ENCODE data around the gene PHLDA2.

Gene PHLDA2

GRCh38 chr11:2931771-2932738, 2.8 kb upstream of the PHLDA2 start:
- ChIA-PET POLR2A (no interaction called here), CTCF (interaction anchor here (0.7 to 1.6 kb wide), 3 partner anchors 12 to 684 kb away, joined by 3 to 8 read pairs (median 3); no protein-coding TSS in a partner anchor)
- 0 out of 2 replicates have a peak, but pooled peaks have one; percentile 19 for TF ChIP-seq ZSCAN4 (tag by site-specific recombination; IDR thresholded peaks at IDR 0.05)
- peak; percentile 50; the same call in 1 of the 2 replicates for TF ChIP-seq GLIS2 (tag by site-specific recombination; IDR thresholded peaks at IDR 0.05)
- no peak for TF ChIP-seq ZNF26 (tag by site-specific recombination; IDR thresholded peaks at IDR 0.05)
- no peak for TF ChIP-seq ZNF701 (tag by site-specific recombination; IDR thresholded peaks at IDR 0.05)
- TF ChIP-seq ZBTB49 (tag by site-specific recombination; IDR thresholded peaks at IDR 0.05; ENCODE audit: low read depth), result no peak
- peak; percentile 65 for TF ChIP-seq ZIC2 (tag by site-specific recombination; IDR thresholded peaks at IDR 0.05)
- TF ChIP-seq GLIS1 (tag by site-specific recombination; IDR thresholded peaks at IDR 0.05), result peak; percentile 96
- no peak for TF ChIP-seq ZNF629 (tag by site-specific recombination; IDR thresholded peaks at IDR 0.05)
- no peaks in the 10 kb centered on the region for H3K9me3 ChIP-seq (ENCODE audit: control insufficient read depth, insufficient read depth, low read depth, low read length)
- H3K36me3 ChIP-seq (ENCODE audit: control insufficient read depth in 2 of 2, insufficient read depth in 1 of 2, low read length in 2 of 2), result no peaks in the 10 kb centered on the region
- no peak overlapping the region for H3K4me3 ChIP-seq (ENCODE audit: low read depth, low read length)
- no peak overlapping the region for H3K27ac ChIP-seq (ENCODE audit: extremely low read depth, low read depth, low read length)
- no peaks in the 10 kb centered on the region for H3K4me1 ChIP-seq (ENCODE audit: control insufficient read depth, insufficient read depth, low read length)

GRCh38 chr11:2931420-2931746, 2.2 kb upstream of the PHLDA2 start:
- ChIA-PET CTCF (interaction anchor here (0.7 to 1.6 kb wide), 2 partner anchors 13 to 160 kb away, joined by 3 to 8 read pairs; no protein-coding TSS in a partner anchor), POLR2A (no interaction called here)
- Histone ChIP-seq H3K4me1 (ENCODE audit: control insufficient read depth, insufficient read depth, low read length) (no peaks in the 10 kb centered on the region), H3K9me3 (ENCODE audit: control insufficient read depth, insufficient read depth, low read depth, low read length) (no peaks in the 10 kb centered on the region), H3K36me3 (ENCODE audit: control insufficient read depth in 2 of 2, insufficient read depth in 1 of 2, low read length in 2 of 2) (no peaks in the 10 kb centered on the region), H3K27ac (ENCODE audit: extremely low read depth, low read depth, low read length) (no peak overlapping the region), H3K4me3 (ENCODE audit: low read depth, low read length) (no peak overlapping the region)
- TF ChIP-seq ZNF302 (tag by site-specific recombination; IDR thresholded peaks at IDR 0.05; ENCODE audit: low read depth) (no peak), ZBTB8A (tag by site-specific recombination; IDR thresholded peaks at IDR 0.05) (peak; percentile 48)

- no peak overlapping the region for H3K27ac ChIP-seq (ENCODE audit: extremely low read depth, low read depth, low read length)
- CTCF ChIA-PET, result interaction anchor here (0.6 to 3.7 kb wide), 16 partner anchors 11 to 398 kb away, joined by 3 to 25 read pairs (median 8); no protein-coding TSS in a partner anchor
- peak overlapping the region; percentile 2; the same call in 1 of the 2 replicates for H3K4me3 ChIP-seq (ENCODE audit: low read depth, low read length)
- no peaks in the 10 kb centered on the region for H3K4me1 ChIP-seq (ENCODE audit: control insufficient read depth, insufficient read depth, low read length)
- H3K9me3 ChIP-seq (ENCODE audit: control insufficient read depth, insufficient read depth, low read depth, low read length), result no peaks in the 10 kb centered on the region
- H3K36me3 ChIP-seq (ENCODE audit: control insufficient read depth in 2 of 2, insufficient read depth in 1 of 2, low read length in 2 of 2), result no peaks in the 10 kb centered on the region
- POLR2A ChIA-PET, result interaction anchor here (1.6 to 2.3 kb wide), 4 partner anchors 38 to 397 kb away, joined by 3 to 22 read pairs (median 13); partner anchors contain the start of gene NAP1L4
- no peak for TF ChIP-seq ZNF629 (tag by site-specific recombination; IDR thresholded peaks at IDR 0.05)
- no peak for TF ChIP-seq ZNF639 (tag by site-specific recombination; IDR thresholded peaks at IDR 0.05)
- TF ChIP-seq ZNF785 (tag by site-specific recombination; IDR thresholded peaks at IDR 0.05), result no peak
- no peak for TF ChIP-seq ZXDB (tag by site-specific recombination; IDR thresholded peaks at IDR 0.05)
- TF ChIP-seq ZNF704 (tag by site-specific recombination; IDR thresholded peaks at IDR 0.05), result no peak
- no peak for TF ChIP-seq ZNF324 (tag by site-specific recombination; IDR thresholded peaks at IDR 0.05)
- TF ChIP-seq ZNF585B (tag by site-specific recombination; IDR thresholded peaks at IDR 0.05), result no peak
- no peak for TF ChIP-seq ZNF645 (tag by site-specific recombination; IDR thresholded peaks at IDR 0.05)
- no peak for TF ChIP-seq ZSCAN16 (tag by site-specific recombination; IDR thresholded peaks at IDR 0.05)
- no peak for TF ChIP-seq GLI4 (tag by site-specific recombination; IDR thresholded peaks at IDR 0.05)
- no peak for TF ChIP-seq ZNF548 (tag by site-specific recombination; IDR thresholded peaks at IDR 0.05)
Observed at GRCh38 chr11:2930704-2931419, 1.6 kb upstream of the PHLDA2 start.
